KOPT-K1 (cell line): Measurements from ENCODE around the gene ACADS.

Experiments
- H3K27ac ChIP-seq: fragments of 200-600 bp; sonication (generic); 2 replicates; pipeline ENCODE4 v1.5.1; 2016; ENCODE audit warnings: antibody characterized with exemption, mild to moderate bottlenecking, low read depth, low read length; ENCODE audit not compliant: poor library complexity, severe bottlenecking
- H3K36me3 ChIP-seq: fragments of 200-600 bp; sonication (generic); 2 replicates; pipeline ENCODE4 v1.5.1; 2017; ENCODE audit warnings: antibody characterized with exemption, mild to moderate bottlenecking, low read length, moderate library complexity; ENCODE audit not compliant: insufficient read depth
- H3K9me3 ChIP-seq: fragments of 200-600 bp; sonication (generic); 2 replicates; pipeline ENCODE4 v1.5.1; 2017; ENCODE audit warnings: antibody characterized with exemption, low read length, mild to moderate bottlenecking; ENCODE audit not compliant: insufficient read depth, poor library complexity, severe bottlenecking

Gene ACADS

GRCh38 chr12:120734210-120734609, 8.6 kb downstream of the ACADS start:
- no peak overlapping the region for H3K27ac ChIP-seq
- H3K36me3 ChIP-seq = peaks cover 36% of the 10 kb centered on the region
- H3K9me3 ChIP-seq = no peaks in the 10 kb centered on the region

- peaks cover 31% of the 10 kb centered on the region; the same call in 1 of the 2 replicates for H3K36me3 ChIP-seq
- no peaks in the 10 kb centered on the region for H3K9me3 ChIP-seq
- no peak overlapping the region for H3K27ac ChIP-seq
Measured at GRCh38 chr12:120735181-120735580, 9.6 kb downstream of the ACADS start.

GRCh38 chr12:120736404-120737331, 11.0 kb downstream of the ACADS start:
- Histone ChIP-seq H3K9me3 (no peaks in the 10 kb centered on the region), H3K36me3 (peaks cover 20% of the 10 kb centered on the region; the same call in 1 of the 2 replicates), H3K27ac (no peak overlapping the region)

GRCh38 chr12:120737557-120738251, 12.1 kb downstream of the ACADS start:
- Histone ChIP-seq H3K36me3 (peaks cover 20% of the 10 kb centered on the region; the same call in 1 of the 2 replicates), H3K9me3 (no peaks in the 10 kb centered on the region), H3K27ac (no peak overlapping the region)

- H3K9me3 ChIP-seq = no peaks in the 10 kb centered on the region
- H3K27ac ChIP-seq = no peak overlapping the region
- peaks cover 20% of the 10 kb centered on the region; the same call in 1 of the 2 replicates for H3K36me3 ChIP-seq
Measured at GRCh38 chr12:120738252-120739030, 12.8 kb downstream of the ACADS start.

GRCh38 chr12:120739031-120739762, 13.6 kb downstream of the ACADS start:
- H3K9me3 ChIP-seq = no peaks in the 10 kb centered on the region
- peaks cover 18% of the 10 kb centered on the region; the same call in 1 of the 2 replicates for H3K36me3 ChIP-seq
- no peak overlapping the region for H3K27ac ChIP-seq

- H3K27ac ChIP-seq = no peak overlapping the region
- no peaks in the 10 kb centered on the region for H3K9me3 ChIP-seq
- peaks cover 16% of the 10 kb centered on the region; the same call in 1 of the 2 replicates for H3K36me3 ChIP-seq
Measured at GRCh38 chr12:120739821-120740613, 14.4 kb downstream of the ACADS start.

GRCh38 chr12:120740871-120741270, 15.2 kb downstream of the ACADS start:
- no peak overlapping the region for H3K27ac ChIP-seq

GRCh38 chr12:120741476-120742421, 16.1 kb downstream of the ACADS start:
- H3K36me3 ChIP-seq = peaks cover 16% of the 10 kb centered on the region; the same call in 1 of the 2 replicates
- no peak overlapping the region for H3K27ac ChIP-seq
- no peaks in the 10 kb centered on the region for H3K9me3 ChIP-seq

More at GRCh38 chr12:120740871-120741270, 15.2 kb downstream of the ACADS start:
- Histone ChIP-seq H3K36me3 (peaks cover 16% of the 10 kb centered on the region; the same call in 1 of the 2 replicates), H3K9me3 (no peaks in the 10 kb centered on the region)

GRCh38 chr12:120744922-120745493, 19.4 kb downstream of the ACADS start:
- Histone ChIP-seq H3K9me3 (no peaks in the 10 kb centered on the region), H3K27ac (no peak overlapping the region), H3K36me3 (no peaks in the 10 kb centered on the region)

GRCh38 chr12:120748242-120748641, 22.6 kb downstream of the ACADS start:
- H3K36me3 ChIP-seq = no peaks in the 10 kb centered on the region
- H3K9me3 ChIP-seq = no peaks in the 10 kb centered on the region
- no peak overlapping the region for H3K27ac ChIP-seq

GRCh38 chr12:120749256-120749655, 23.6 kb downstream of the ACADS start:
- no peaks in the 10 kb centered on the region for H3K9me3 ChIP-seq
- no peak overlapping the region for H3K27ac ChIP-seq
- H3K36me3 ChIP-seq = no peaks in the 10 kb centered on the region
